Stimulated activated CD4-positive, alpha-beta T cell treated with anti-CD3 and anti-CD28 coated beads, TNF-alpha, amount 100 ng/mL, for 24 hours (primary cell): ENCODE data around the gene WDR87.
A peak's percentile ranks its signal among the peaks of the same experiment; 100 is the strongest.
"Not testable (repeated sequence)": the region's sequence is repeated elsewhere in the genome, so short reads cannot be mapped to it uniquely, and the experiment has no call there.

Experiments used
- DNase-seq, 3 experiments: peaks; one replicate each; pipeline ENCODE4 v3.0.0-alpha.2; 2020; ENCODE audit warnings: low read depth in 3 of 3

Gene WDR87

DNA sequence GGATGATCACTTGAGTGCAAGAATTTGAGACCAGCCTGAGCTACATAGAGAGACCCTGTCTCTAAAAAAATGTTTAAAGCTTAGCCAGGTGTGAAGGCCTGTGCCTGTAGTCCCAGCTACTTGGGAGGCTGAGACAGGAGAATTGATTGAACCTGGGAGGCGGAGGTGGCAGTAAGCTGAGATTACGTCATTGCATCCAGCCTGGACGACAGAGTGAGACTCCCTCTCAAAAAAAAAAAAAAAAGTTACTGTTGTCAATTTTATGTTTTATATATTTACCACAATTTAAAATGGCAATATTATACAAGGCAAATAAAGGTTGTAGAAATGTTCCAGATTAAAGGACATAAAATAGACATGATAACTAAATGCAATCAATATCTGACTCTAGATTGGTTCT, 29.2 kb downstream of the WDR87 start:
- DNase-seq = no peak

DNA sequence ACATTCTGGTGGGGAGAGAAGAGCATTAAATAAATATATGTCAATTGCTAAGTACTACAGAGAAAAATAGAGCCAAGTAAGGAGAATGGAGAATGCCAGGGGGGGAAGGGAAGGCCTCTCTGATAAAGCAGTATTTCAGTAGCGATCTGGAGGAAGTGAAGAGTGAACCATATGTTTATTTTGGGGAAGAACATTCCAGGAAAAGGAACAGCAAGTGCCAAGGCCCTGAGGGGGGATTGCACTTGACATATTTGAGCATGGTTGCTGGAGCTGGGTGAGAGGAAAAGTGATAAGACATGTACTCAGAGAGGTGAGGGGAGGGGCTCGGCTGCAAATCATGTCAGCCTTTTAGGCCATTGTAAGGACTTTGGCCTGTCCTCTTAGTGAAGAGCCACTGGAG, 30.4 kb downstream of the WDR87 start:
- DNase-seq = no peak

DNA sequence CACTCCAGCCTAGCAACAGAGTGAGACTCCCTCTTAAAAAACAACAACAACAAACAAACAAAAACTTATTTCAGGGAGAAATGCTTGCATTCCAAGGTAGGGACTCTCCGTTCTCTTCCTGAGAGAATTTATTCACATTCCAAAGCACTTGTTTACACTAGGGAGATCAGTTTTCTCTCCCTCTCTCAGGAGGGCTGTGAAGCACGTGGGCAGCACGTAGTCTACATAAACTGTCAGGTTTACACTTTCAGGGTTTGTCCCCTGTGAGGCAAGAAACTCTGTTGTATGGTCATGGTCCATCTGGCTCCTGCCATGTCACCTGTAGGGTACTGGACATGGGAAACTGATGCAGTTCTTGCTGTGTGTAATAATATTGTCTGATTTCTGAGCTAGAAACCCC, 31.6 kb downstream of the WDR87 start:
- DNase-seq = no peak

DNA sequence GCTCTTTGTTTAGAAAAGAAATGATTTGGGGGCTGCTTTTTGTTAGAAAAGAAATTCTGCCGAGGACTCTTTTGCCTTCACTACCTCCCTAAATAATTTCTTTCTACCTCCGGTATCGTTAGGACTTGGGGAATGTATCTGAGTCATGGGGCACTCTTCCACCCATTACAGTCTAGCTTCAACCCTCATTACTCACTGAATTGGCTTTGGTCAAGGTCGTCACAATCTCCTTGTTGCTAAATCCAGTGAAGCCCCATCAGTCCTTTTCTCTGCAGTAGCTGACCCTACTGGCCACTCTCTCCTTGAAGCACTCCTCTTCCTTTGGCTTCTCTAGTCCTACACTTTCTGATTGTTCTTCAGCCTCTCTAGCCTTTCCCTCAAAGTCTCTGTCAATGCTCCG, 34.0 kb downstream of the WDR87 start:
- no peak for DNase-seq

DNA sequence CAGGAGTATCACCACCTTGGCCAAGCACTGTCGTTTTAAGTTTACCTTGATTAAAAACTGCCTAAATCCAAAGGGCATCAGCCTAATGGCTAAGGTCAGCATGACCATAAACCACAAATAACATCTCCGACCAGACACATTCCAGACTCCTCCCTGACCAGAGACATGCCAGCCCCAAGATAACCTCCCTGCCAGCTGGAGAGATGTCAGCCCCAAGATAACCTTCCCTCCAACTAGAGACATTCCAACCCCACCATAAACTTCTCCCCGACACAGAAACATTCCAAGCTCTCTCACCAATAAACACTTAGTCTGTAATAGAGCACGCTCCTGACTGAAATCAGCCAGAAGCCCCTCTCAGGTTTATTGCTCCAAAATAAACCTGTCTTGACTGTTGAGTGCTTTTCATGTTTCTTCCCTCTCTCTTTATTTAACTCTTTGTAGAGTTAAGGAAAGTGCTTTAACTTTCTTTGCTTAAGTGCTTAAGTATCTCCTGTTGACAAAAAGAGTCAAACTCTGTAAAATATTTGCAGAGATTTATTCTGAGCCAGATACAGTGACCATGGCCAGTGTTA, 36.5 kb downstream of the WDR87 start:
- no peak for DNase-seq

DNA sequence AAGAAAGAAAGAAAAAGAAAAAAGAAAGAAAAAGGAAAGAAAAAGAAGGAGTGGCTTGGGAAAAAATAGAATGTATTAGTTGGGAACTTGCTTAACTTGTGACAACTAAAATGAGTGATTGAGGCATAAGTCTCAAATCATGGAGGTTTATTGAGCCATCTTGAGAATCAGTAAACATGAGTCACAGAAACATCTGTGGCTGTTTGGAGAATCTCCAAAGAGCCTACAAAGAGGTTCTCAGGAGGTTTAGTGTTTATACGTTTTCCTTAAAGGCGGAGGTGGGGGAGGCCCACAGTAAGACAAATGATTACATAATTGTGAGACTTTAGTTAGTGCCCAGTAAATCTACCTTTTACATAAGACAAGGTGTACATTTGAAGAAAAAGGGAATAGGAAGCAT, 38.6 kb downstream of the WDR87 start:
- no peak for DNase-seq

DNA sequence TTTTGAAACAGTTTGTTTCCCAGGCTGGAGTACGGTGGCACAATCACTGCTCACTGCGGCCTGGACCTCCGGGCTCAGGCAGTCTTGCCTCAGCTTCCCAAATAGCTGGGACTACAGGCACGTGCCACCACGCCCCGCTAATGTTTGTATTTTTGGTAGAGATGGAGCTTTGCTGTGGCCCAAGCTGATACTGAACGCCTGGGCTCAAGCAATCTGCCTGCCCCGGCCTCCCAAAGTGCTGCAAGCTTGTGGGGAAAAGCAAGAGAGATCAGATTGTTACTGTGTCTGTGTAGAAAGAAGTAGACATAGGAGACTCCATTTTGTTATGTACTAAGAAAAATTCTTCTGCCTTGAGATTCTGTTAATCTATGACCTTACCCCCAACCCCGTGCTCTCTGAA, 40.5 kb downstream of the WDR87 start:
- DNase-seq = not testable (repeated sequence)

DNA sequence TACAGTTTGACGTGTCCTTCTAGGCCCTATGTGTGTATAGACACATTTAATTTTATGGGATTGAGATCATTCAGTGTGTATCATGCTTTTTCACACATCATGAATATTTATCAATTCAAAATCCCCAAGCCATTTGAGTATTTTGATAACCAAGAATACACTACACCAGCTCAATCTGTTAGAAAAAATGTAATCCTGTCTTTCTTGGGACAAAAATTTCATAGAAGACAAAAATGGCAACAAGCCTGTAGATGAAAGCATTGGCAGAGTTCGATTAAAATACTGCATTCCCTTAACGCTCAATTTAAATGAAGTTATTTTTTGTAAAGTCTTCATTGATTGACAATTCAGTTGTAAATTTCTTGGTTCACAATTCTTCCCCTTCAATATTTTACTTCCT, 41.9 kb downstream of the WDR87 start:
- DNase-seq = no peak

DNA sequence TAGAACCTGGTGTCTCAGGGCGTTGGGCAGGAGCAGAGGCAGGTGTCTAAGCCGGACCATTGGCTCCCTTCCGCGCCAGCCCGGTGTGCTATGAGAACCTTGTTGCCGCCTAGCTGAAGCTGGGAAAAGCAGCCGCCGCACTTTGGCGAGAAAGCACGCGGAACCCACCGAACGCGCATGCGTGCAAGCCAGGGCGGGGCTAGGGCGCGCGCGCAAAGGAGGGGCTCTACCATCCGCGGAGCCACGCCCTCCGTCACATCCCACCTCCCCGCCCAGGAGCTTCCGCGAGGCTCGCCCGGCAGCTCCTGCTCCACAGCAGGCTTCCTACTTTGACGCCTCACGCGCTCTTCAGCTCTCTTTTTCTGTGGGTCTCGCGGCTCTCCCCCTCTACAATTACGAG, 51.3 kb downstream of the WDR87 start:
- DNase-seq = peak in 2 of 3 experiments; percentile 12 to 46

DNA sequence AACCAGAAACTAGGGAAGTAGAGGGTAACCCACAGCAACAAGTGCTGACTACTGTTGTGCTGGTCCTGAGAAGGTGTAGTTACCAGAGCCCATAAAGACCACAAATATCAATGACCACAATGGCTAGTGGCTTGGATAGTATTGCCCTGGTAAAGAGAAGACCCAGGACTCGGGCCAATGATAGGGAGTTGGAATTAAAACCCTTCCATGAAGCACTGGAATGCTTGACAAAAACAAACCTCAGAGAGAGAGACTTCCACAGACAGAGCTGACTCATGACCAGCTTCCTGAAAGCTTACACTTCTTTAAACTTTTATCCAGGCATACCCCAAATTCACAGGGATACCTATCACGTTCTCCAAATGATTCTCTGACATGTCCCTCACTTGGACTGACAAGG, 60.5 kb downstream of the WDR87 start:
- no peak for DNase-seq
